Measurements from ENCODE around the gene LDLRAD3. TPM values are rescaled to one million over a fixed set of nuclear protein-coding genes. Genes with fewer than 3 reads are reported as not detected.

The LDLRAD3 gene
- total RNA-seq, 1 experiment from 2014 or later: 12.1 TPM

- Mint-ChIP-seq H3K36me3 (ENCODE audit: insufficient read depth in 1 of 3, low read depth in 3 of 3) (peaks cover 0 to 4% (median 0%) of the 10 kb centered on the region in 3 experiments; a peak in 2 of 7 replicates), H3K4me1 (no peaks in the 10 kb centered on the region), H3K9me3 (no peaks in the 10 kb centered on the region), H3K4me3 (no peak overlapping the region), H3K27ac (no peak overlapping the region), H3K27me3 (ENCODE audit: low read depth) (no peaks in the 10 kb centered on the region; the same call in 1 of the 2 replicates)
- H3T11ph ChIP-seq (ENCODE audit: low read length): no peak overlapping the region
- H3K4me1 ChIP-seq (ENCODE audit: insufficient read depth, low read length): no peaks in the 10 kb centered on the region; the same call in 1 of the 2 replicates
- no peaks in the 10 kb centered on the region for H3K27me3 ChIP-seq (ENCODE audit: insufficient read depth, low read length)
- no peak overlapping the region for H3K14ac ChIP-seq (ENCODE audit: insufficient read depth, low read length)
- no peak overlapping the region for H2AFZ ChIP-seq (ENCODE audit: low read length)
- WGBS (ENCODE audit: extremely low coverage, insufficient read length, low lambda C conversion rate): no CpG with 5 or more reads among the region's 3 CpGs
- H3K23ac ChIP-seq (ENCODE audit: insufficient read length, low read depth, low read length): no peak overlapping the region
- no peak overlapping the region for H3K56ac ChIP-seq (ENCODE audit: insufficient read length, low read depth, low read length)
- H3K9me3 ChIP-seq (ENCODE audit: control insufficient read depth, low read depth, low read length): no peaks in the 10 kb centered on the region
- no peak overlapping the region for H2BK20ac ChIP-seq (ENCODE audit: low read depth, low read length, poor library complexity, severe bottlenecking)
- H3K4ac ChIP-seq (ENCODE audit: low read depth, low read length): no peak overlapping the region
- H3K4me2 ChIP-seq (ENCODE audit: insufficient read depth, insufficient read length, low read length): no peak overlapping the region
- no peak for DNase-seq
- no peak overlapping the region for H3K18ac ChIP-seq (ENCODE audit: insufficient read length, low read depth, low read length)
- no peak overlapping the region for H4K91ac ChIP-seq (ENCODE audit: insufficient read length, low read depth, low read length)
- no peak overlapping the region for H4K8ac ChIP-seq (replicated peaks; ENCODE audit: insufficient read length, low read depth, low read length)
- H2BK15ac ChIP-seq (ENCODE audit: low read depth, low read length): no peak overlapping the region
- no peak overlapping the region for H2BK12ac ChIP-seq (ENCODE audit: insufficient read length, low read depth, low read length)
- H3K23me2 ChIP-seq (ENCODE audit: insufficient read length, low read depth, low read length, poor library complexity, severe bottlenecking): no peaks in the 10 kb centered on the region
- H2AK5ac ChIP-seq (ENCODE audit: insufficient read length, low read length): no peak overlapping the region
- H2BK120ac ChIP-seq (ENCODE audit: low read depth, low read length, poor library complexity, severe bottlenecking): no peak overlapping the region
- H3K79me2 ChIP-seq (ENCODE audit: insufficient read depth, low read length): no peaks in the 10 kb centered on the region
- no peaks in the 10 kb centered on the region for H4K20me1 ChIP-seq (ENCODE audit: control insufficient read depth, insufficient read depth, insufficient read length)
- H3K27ac ChIP-seq (ENCODE audit: insufficient read length, low read depth, low read length): no peak overlapping the region
- no peak overlapping the region for H4K5ac ChIP-seq (ENCODE audit: insufficient read length, low read depth, low read length)
- no peaks in the 10 kb centered on the region for H3K79me1 ChIP-seq (ENCODE audit: insufficient read depth, low read depth, low read length, poor library complexity, severe bottlenecking)
- TF ChIP-seq CTCF (conservative IDR thresholded peaks at IDR 0.05): no peak
- H3K9ac ChIP-seq (ENCODE audit: extremely low read depth, insufficient read length, low read length): no peak overlapping the region
- no peak overlapping the region for H2BK5ac ChIP-seq (ENCODE audit: insufficient read length, low read length)
Measured at GRCh38 chr11:36205536-36205935, 261.7 kb downstream of the LDLRAD3 start.
